Measurements from ENCODE around the gene SLC2A6. TPM values are rescaled to one million over a fixed set of nuclear protein-coding genes. Genes with fewer than 3 reads are reported as not detected.

The SLC2A6 gene
- total RNA-seq, 3 donors from 2014 or later = 1.8 to 2.0 (median 1.8) TPM

GRCh38 chr9:133515240-133515610 is 36.3 kb upstream of the SLC2A6 start:
- TF ChIP-seq POLR2A (IDR thresholded peaks at IDR 0.05) (no peak), CTCF (IDR thresholded peaks at IDR 0.05) (no peak), POLR2AphosphoS5 (IDR thresholded peaks at IDR 0.05) (no peak)
- no peaks in the 10 kb centered on the region for H3K36me3 ChIP-seq
- H3K4me1 ChIP-seq = no peaks in the 10 kb centered on the region
- H3K9me3 ChIP-seq = no peaks in the 10 kb centered on the region
- no peak for DNase-seq (ENCODE audit: low spot score in 2 of 2)
- intact Hi-C loops (cut with DNase I; ENCODE audit: low total_unique reads) = no loop called here
- peaks cover 0 to 7% of the 10 kb centered on the region in 2 donors for H3K27me3 ChIP-seq
- H3K27ac ChIP-seq = no peak overlapping the region
- H3K4me3 ChIP-seq = no peak overlapping the region

DNA sequence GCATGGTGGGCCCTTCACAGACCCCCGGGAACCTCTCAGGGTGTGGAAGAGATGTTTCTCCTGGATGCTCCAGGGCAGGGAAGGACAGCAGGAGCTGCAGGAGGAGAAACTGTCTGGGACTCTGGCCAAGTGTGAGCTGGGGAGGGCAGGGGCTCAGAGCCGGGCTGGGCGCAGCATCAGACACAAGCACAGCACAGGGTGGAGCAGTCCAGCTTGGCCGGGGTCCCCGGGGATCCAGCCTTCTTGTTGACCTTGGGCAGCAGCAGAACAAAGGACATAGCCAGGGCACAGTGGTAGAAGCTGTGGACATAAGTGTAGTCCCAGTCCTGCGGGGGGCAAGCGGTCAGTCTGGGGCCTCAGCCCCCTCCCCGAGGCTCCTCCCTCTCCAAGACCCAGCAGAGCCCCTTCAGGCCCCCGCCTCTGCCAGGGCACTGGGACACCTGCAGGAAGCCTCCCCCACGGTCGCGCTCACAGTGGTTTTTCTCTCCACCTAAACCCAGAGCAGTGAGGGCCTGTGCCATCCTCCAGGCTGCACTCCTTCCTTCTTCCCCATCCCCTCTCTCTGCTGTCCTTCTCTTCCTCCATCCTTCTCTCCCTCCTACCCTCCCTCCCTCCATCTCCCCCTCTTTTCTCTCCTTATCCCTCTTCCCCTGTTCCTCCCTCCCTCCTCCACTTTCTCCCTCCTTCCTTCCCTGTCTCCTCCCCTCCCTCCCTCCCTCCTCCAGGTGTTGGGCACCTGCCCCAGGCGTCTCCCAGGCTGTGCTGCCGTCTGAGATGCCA is 35.8 kb upstream of the SLC2A6 start:
- intact Hi-C loops (cut with DNase I; ENCODE audit: low total_unique reads) = no loop called here
- Histone ChIP-seq H3K36me3 (no peaks in the 10 kb centered on the region), H3K27me3 (peaks cover 0 to 7% of the 10 kb centered on the region in 2 donors), H3K4me3 (no peak overlapping the region), H3K27ac (no peak overlapping the region), H3K9me3 (no peaks in the 10 kb centered on the region), H3K4me1 (no peaks in the 10 kb centered on the region)
- no peak for DNase-seq (ENCODE audit: low spot score in 2 of 2)
- TF ChIP-seq POLR2A (IDR thresholded peaks at IDR 0.05) = no peak
- TF ChIP-seq CTCF (IDR thresholded peaks at IDR 0.05) = no peak
- TF ChIP-seq POLR2AphosphoS5 (IDR thresholded peaks at IDR 0.05) = no peak

GRCh38 chr9:133513214-133514100 is 34.6 kb upstream of the SLC2A6 start:
- H3K27me3 ChIP-seq = peaks cover 0 to 7% of the 10 kb centered on the region in 2 donors
- H3K9me3 ChIP-seq = no peaks in the 10 kb centered on the region
- H3K27ac ChIP-seq = no peak overlapping the region
- intact Hi-C loops (cut with DNase I; ENCODE audit: low total_unique reads) = no loop called here
- DNase-seq (ENCODE audit: low spot score in 2 of 2) = no peak
- H3K36me3 ChIP-seq = no peaks in the 10 kb centered on the region
- no peak for TF ChIP-seq CTCF (IDR thresholded peaks at IDR 0.05)
- no peak for TF ChIP-seq POLR2AphosphoS5 (IDR thresholded peaks at IDR 0.05)
- TF ChIP-seq POLR2A (IDR thresholded peaks at IDR 0.05) = no peak
- no peak overlapping the region for H3K4me3 ChIP-seq
- no peaks in the 10 kb centered on the region for H3K4me1 ChIP-seq

- H3K27me3 ChIP-seq = peaks cover 0 to 7% of the 10 kb centered on the region in 2 donors
- DNase-seq (ENCODE audit: low spot score in 2 of 2) = no peak
- H3K4me3 ChIP-seq = no peak overlapping the region
- no peaks in the 10 kb centered on the region for H3K36me3 ChIP-seq
- no peaks in the 10 kb centered on the region for H3K4me1 ChIP-seq
- intact Hi-C loops (cut with DNase I; ENCODE audit: low total_unique reads) = no loop called here
- no peaks in the 10 kb centered on the region for H3K9me3 ChIP-seq
- no peak for TF ChIP-seq CTCF (IDR thresholded peaks at IDR 0.05)
- no peak for TF ChIP-seq POLR2A (IDR thresholded peaks at IDR 0.05)
- TF ChIP-seq POLR2AphosphoS5 (IDR thresholded peaks at IDR 0.05) = no peak
- H3K27ac ChIP-seq = no peak overlapping the region
These were observed 33.6 kb upstream of the SLC2A6 start for GRCh38 chr9:133512253-133513213.

All from breast epithelium (tissue), 4 donors.